Parathyroid adenoma (tissue), 2 donors: ENCODE results near the gene KIF26B.

Experiments
- H2AFZ ChIP-seq: fragments of 300-600 bp; sonication (generic); one replicate; pipeline ENCODE4 v1.7.0; 2017; ENCODE audit warnings: antibody characterized with exemption, mild to moderate bottlenecking
- H3K27ac ChIP-seq: fragments of 300-600 bp; sonication (generic); one replicate; pipeline ENCODE4 v1.7.0; 2017
- H3K27me3 ChIP-seq: fragments of 300-600 bp; sonication (generic); one replicate; pipeline ENCODE4 v1.7.0; 2017; ENCODE audit warnings: low read length; ENCODE audit not compliant: control insufficient read depth, insufficient read depth
- H3K36me3 ChIP-seq: fragments of 300-600 bp; sonication (generic); one replicate; pipeline ENCODE4 v1.7.0; 2017; ENCODE audit warnings: low read length; ENCODE audit not compliant: control insufficient read depth, insufficient read depth
- H3K4me1 ChIP-seq: fragments of 300-600 bp; sonication (generic); one replicate; pipeline ENCODE4 v1.7.0; 2017; ENCODE audit warnings: control low read depth
- H3K4me2 ChIP-seq: fragments of 300-600 bp; sonication (generic); one replicate; pipeline ENCODE4 v1.7.0; 2017; ENCODE audit warnings: low read length
- H3K4me3 ChIP-seq: fragments of 300-600 bp; sonication (generic); one replicate; pipeline ENCODE4 v1.7.0; 2017; ENCODE audit warnings: low read depth, low read length
- H3K79me2 ChIP-seq: fragments of 300-600 bp; sonication (generic); one replicate; pipeline ENCODE4 v1.7.0; 2017; ENCODE audit warnings: control low read depth
- H3K9ac ChIP-seq: fragments of 300-600 bp; sonication (generic); one replicate; pipeline ENCODE4 v1.7.0; 2017; ENCODE audit warnings: mild to moderate bottlenecking
- H3K9me3 ChIP-seq: fragments of 300-600 bp; sonication (generic); one replicate; pipeline ENCODE4 v1.7.0; 2017; ENCODE audit warnings: low read length; ENCODE audit not compliant: control insufficient read depth
- CTCF ChIP-seq: fragments of 300-600 bp; sonication (generic); IDR thresholded peaks from one replicate; pipeline ENCODE4 v1.7.0; 2017; ENCODE audit warnings: antibody characterized with exemption, mild to moderate bottlenecking
- donor health status: primary hyperparathyroidism.

Gene KIF26B

GRCh38 chr1:245433561-245433960 lies 278.8 kb downstream of the KIF26B start:
- Histone ChIP-seq H3K79me2 (no peaks in the 10 kb centered on the region), H2AFZ (no peak overlapping the region), H3K4me1 (no peaks in the 10 kb centered on the region), H3K9ac (no peak overlapping the region), H3K27ac (no peak overlapping the region), H3K4me3 (no peak overlapping the region), H3K27me3 (no peaks in the 10 kb centered on the region), H3K36me3 (no peaks in the 10 kb centered on the region), H3K4me2 (no peak overlapping the region), H3K9me3 (no peaks in the 10 kb centered on the region)
- no peak for TF ChIP-seq CTCF

- H3K9ac ChIP-seq, result no peak overlapping the region
Measured at GRCh38 chr1:245434280-245434679, 279.5 kb downstream of the KIF26B start.

GRCh38 chr1:245436407-245436806 lies 281.6 kb downstream of the KIF26B start:
- H3K27ac ChIP-seq, result no peak overlapping the region
- H3K4me1 ChIP-seq, result no peaks in the 10 kb centered on the region
- H3K79me2 ChIP-seq, result no peaks in the 10 kb centered on the region
- H3K27me3 ChIP-seq, result no peaks in the 10 kb centered on the region
- H3K4me2 ChIP-seq, result no peak overlapping the region
- H3K4me3 ChIP-seq, result no peak overlapping the region
- no peak for TF ChIP-seq CTCF
- H3K9ac ChIP-seq, result no peak overlapping the region
- no peak overlapping the region for H2AFZ ChIP-seq
- no peaks in the 10 kb centered on the region for H3K36me3 ChIP-seq
- H3K9me3 ChIP-seq, result no peaks in the 10 kb centered on the region

More at GRCh38 chr1:245434280-245434679, 279.5 kb downstream of the KIF26B start:
- Histone ChIP-seq H3K36me3 (no peaks in the 10 kb centered on the region), H2AFZ (no peak overlapping the region), H3K27ac (no peak overlapping the region), H3K79me2 (no peaks in the 10 kb centered on the region), H3K9me3 (no peaks in the 10 kb centered on the region), H3K4me1 (no peaks in the 10 kb centered on the region), H3K4me2 (no peak overlapping the region), H3K4me3 (no peak overlapping the region), H3K27me3 (no peaks in the 10 kb centered on the region)
- TF ChIP-seq CTCF, result no peak

- no peak overlapping the region for H3K4me3 ChIP-seq
- no peaks in the 10 kb centered on the region for H3K9me3 ChIP-seq
- H3K9ac ChIP-seq, result no peak overlapping the region
- no peak overlapping the region for H3K27ac ChIP-seq
- H3K36me3 ChIP-seq, result no peaks in the 10 kb centered on the region
- no peak for TF ChIP-seq CTCF
- no peaks in the 10 kb centered on the region for H3K4me1 ChIP-seq
- H3K27me3 ChIP-seq, result no peaks in the 10 kb centered on the region
- no peaks in the 10 kb centered on the region for H3K79me2 ChIP-seq
- no peak overlapping the region for H3K4me2 ChIP-seq
- no peak overlapping the region for H2AFZ ChIP-seq
Measured at GRCh38 chr1:245437369-245438062, 282.7 kb downstream of the KIF26B start.

- no peaks in the 10 kb centered on the region for H3K36me3 ChIP-seq
Measured at GRCh38 chr1:245440922-245441321, 286.1 kb downstream of the KIF26B start.

More at GRCh38 chr1:245440922-245441321, 286.1 kb downstream of the KIF26B start:
- Histone ChIP-seq H3K9ac (no peak overlapping the region), H3K4me3 (no peak overlapping the region), H2AFZ (no peak overlapping the region), H3K4me1 (no peaks in the 10 kb centered on the region), H3K27me3 (no peaks in the 10 kb centered on the region), H3K4me2 (no peak overlapping the region), H3K9me3 (no peaks in the 10 kb centered on the region), H3K79me2 (no peaks in the 10 kb centered on the region), H3K27ac (no peak overlapping the region)
- TF ChIP-seq CTCF, result no peak
